Gastroesophageal sphincter (tissue), 3 donors: ENCODE results near the gene TELO2.

Experiments
- CTCF ChIP-seq, 4 experiments: fragments of 200-600 bp in 2 of 4; fragments of 450-650 bp in 2 of 4; sonication (generic) in 1 of 4; IDR thresholded peaks; one replicate each; pipeline ENCODE4 v1.5.1; 2017 to 2019; ENCODE audit warnings: antibody characterized with exemption in 4 of 4, mild to moderate bottlenecking in 2 of 4, moderate library complexity in 2 of 4
- EP300 ChIP-seq: sonication (generic); formaldehyde crosslinking; IDR thresholded peaks from one replicate; pipeline ENCODE4 v1.6.1; 2017; ENCODE audit warnings: antibody characterized with exemption, mild to moderate bottlenecking
- POLR2A ChIP-seq, 2 donors: fragments of 450-650 bp; IDR thresholded peaks; one replicate each; pipeline ENCODE4 v1.6.1; 2017; ENCODE audit warnings: antibody characterized with exemption in 2 of 2, mild to moderate bottlenecking in 2 of 2, moderate library complexity in 1 of 2
- POLR2AphosphoS5 ChIP-seq: sonication (generic); formaldehyde crosslinking; IDR thresholded peaks from one replicate; pipeline ENCODE4 v1.6.1; 2017; ENCODE audit warnings: antibody characterized with exemption

- TF ChIP-seq POLR2AphosphoS5: no peak
- no peak for TF ChIP-seq POLR2A (IDR thresholded peaks at IDR 0.05)
- no peak for TF ChIP-seq EP300
- TF ChIP-seq CTCF (IDR thresholded peaks at IDR 0.05): no peak
Measured at GRCh38 chr16:1444730-1445517, 48.2 kb upstream of the TELO2 start.
